Ovary (tissue), 9 donors: ENCODE results near the gene PPDPF. TPM values are rescaled to one million over a fixed set of nuclear protein-coding genes. Genes with fewer than 3 reads are reported as not detected.

Source experiments
- DNase-seq, 5 donors: peaks; one replicate each; pipeline ENCODE4 v3.0.0-alpha.2; 2019 to 2020
- H3K27ac ChIP-seq, 2 donors: fragments of 200-600 bp; one replicate each; pipeline versions ENCODE4 v1.5.1 to v1.8.0; 2019 to 2022
- H3K27me3 ChIP-seq: fragments of 200-600 bp; one replicate; pipeline ENCODE4 v1.8.0; 2022
- H3K36me3 ChIP-seq: fragments of 200-600 bp; sonication (generic); one replicate; pipeline ENCODE4 v1.5.1; 2019
- H3K4me1 ChIP-seq: one replicate; pipeline ENCODE4 v1.8.1; 2013; ENCODE audit warnings: mild to moderate bottlenecking, moderate library complexity; ENCODE audit not compliant: insufficient read depth
- H3K4me3 ChIP-seq: fragments of 200-600 bp; sonication (generic); one replicate; pipeline ENCODE4 v1.5.1; 2017
- H3K9me3 ChIP-seq, 2 donors: fragments of 200-600 bp in 1 of 2; sonication (generic) in 1 of 2; one replicate each; pipeline versions ENCODE4 v1.5.1 to v1.8.1; 2013 to 2019; ENCODE audit warnings: mild to moderate bottlenecking in 1 of 2, moderate library complexity in 1 of 2
- EP300 ChIP-seq: sonication (generic); formaldehyde crosslinking; IDR thresholded peaks from one replicate; pipeline ENCODE4 v1.6.1; 2017; ENCODE audit warnings: antibody characterized with exemption
- POLR2A ChIP-seq: fragments of 450-650 bp; IDR thresholded peaks from one replicate; pipeline ENCODE4 v1.6.1; 2017; ENCODE audit warnings: antibody characterized with exemption, mild to moderate bottlenecking, moderate library complexity
- WGBS, 3 donors: extraction: QIAGEN DNeasy Blood & Tissue Kit in 1 of 3; methylation state at CpG; one replicate each; pipeline versions ENCODE4 v1.1.5 to v1.1.7; 2013 to 2017; 5-methylcytosine and 5-hydroxymethylcytosine counted together
- intact Hi-C, 4 donors: fragments of 100-400 bp; cut with DNase I; formaldehyde crosslinking; loops; one replicate each; pipeline versions ENCODE4 v1.11.0 to v1.15.1; 2022 to 2023
- polyA plus RNA-seq, 2 donors: library from polyadenylated mRNA; stranded (reverse); fragments of 200-250 nt in 1 of 2; fragments of 350-450 nt in 1 of 2; fragmentation: Illumina TruSeq in 1 of 2; extraction: RNeasy Lipid Tissue Mini Kit (QIAGEN cat#74804) in 1 of 2; gene quantifications; one replicate each; pipeline ENCODE4 v1.2.3, GENCODE V29; 2013 to 2014
- total RNA-seq, 7 donors: library from RNA; depleted of rRNA in 2 of 7; stranded (reverse); fragments of >200 nt in 2 of 7; fragmentation: NEBNext Ultra II Directional in 3 of 7; extraction: Animal tissue kit (Norgen Biotek cat#: 25700) in 3 of 7; gene quantifications; one replicate each; pipeline versions ENCODE4 v1.1.0 to v1.2.4, GENCODE V29; 2016 to 2023
- TF ChIP-seq, protein P1 (sequence below), 3 donors: fragments of 450-650 bp in 2 of 3; fragments of 200-600 bp in 1 of 3; IDR thresholded peaks; one replicate each; pipeline versions ENCODE4 v1.5.1 to v1.8.0; 2016 to 2022; ENCODE audit warnings: antibody characterized with exemption in 3 of 3, mild to moderate bottlenecking in 1 of 3
- donor health status: DM: no; HTN: no; CAD: no; lungs with moderate emphysema.
- donor health status: DM: no; HTN: no; CAD: no.
- donor health status: Bipolar disorder and iron deficiency.
- donor health status: DM: yes; HTN: yes; CAD: no.
- donor health status: DM: no; HTN: no; CAD: no.
- donor health status: DM: yes; HTN: yes; CAD: no.

The PPDPF gene
- total and polyA plus RNA-seq, 9 donors, result 4.9 to 315 (median 201) TPM

DNA sequence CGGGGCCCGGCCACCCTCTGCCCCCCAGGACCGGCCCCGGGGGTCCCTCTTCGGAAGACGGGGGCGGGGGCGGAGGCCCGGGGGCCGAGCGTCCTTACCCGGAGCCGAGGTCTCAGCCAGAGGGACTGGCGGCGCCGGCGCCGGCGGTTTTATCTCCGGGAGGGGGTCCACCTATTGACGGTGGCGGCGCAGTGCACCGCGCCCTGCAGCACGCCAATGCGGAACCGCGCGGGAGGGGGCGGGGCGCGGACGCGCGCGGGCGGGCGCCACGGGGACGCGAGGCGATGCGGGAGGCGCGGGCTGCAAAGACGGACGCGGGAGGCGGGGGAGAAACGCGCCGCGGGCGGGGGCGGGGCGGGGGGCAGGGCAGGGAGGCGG lies 21.6 kb upstream of the PPDPF start, which contains the start of gene EEF1A2:
Gene EEF1A2 (minus strand): TSS at position 124 of the 378 bp plus-strand sequence. CDS start 1,320 bp downstream, outside the sequence.
- peak within 1 kb of the TSS; percentile 14 for H3K4me3 ChIP-seq
- peaks cover 4% of the 10 kb centered on the region for H3K4me1 ChIP-seq
- no peaks in the 10 kb centered on the region for H3K36me3 ChIP-seq
- H3K27me3 ChIP-seq, result no peaks in the 10 kb centered on the region
- DNase-seq, result peak in 1 of 5 donors; percentile 23
- TF ChIP-seq, protein P1, sequence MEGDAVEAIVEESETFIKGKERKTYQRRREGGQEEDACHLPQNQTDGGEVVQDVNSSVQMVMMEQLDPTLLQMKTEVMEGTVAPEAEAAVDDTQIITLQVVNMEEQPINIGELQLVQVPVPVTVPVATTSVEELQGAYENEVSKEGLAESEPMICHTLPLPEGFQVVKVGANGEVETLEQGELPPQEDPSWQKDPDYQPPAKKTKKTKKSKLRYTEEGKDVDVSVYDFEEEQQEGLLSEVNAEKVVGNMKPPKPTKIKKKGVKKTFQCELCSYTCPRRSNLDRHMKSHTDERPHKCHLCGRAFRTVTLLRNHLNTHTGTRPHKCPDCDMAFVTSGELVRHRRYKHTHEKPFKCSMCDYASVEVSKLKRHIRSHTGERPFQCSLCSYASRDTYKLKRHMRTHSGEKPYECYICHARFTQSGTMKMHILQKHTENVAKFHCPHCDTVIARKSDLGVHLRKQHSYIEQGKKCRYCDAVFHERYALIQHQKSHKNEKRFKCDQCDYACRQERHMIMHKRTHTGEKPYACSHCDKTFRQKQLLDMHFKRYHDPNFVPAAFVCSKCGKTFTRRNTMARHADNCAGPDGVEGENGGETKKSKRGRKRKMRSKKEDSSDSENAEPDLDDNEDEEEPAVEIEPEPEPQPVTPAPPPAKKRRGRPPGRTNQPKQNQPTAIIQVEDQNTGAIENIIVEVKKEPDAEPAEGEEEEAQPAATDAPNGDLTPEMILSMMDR (IDR thresholded peaks at IDR 0.05), result no peak
- H3K27ac ChIP-seq, result no peak within 1 kb of the TSS
- intact Hi-C loops, result no loop called here
- peaks cover 0 to 2% of the 10 kb centered on the region in 2 donors for H3K9me3 ChIP-seq
- 2 to 3% methylated on average over 47 to 58 of the region's 58 CpGs; no CpG with 5 or more reads in 1 of the 3 donors for WGBS, 3 donors

DNA sequence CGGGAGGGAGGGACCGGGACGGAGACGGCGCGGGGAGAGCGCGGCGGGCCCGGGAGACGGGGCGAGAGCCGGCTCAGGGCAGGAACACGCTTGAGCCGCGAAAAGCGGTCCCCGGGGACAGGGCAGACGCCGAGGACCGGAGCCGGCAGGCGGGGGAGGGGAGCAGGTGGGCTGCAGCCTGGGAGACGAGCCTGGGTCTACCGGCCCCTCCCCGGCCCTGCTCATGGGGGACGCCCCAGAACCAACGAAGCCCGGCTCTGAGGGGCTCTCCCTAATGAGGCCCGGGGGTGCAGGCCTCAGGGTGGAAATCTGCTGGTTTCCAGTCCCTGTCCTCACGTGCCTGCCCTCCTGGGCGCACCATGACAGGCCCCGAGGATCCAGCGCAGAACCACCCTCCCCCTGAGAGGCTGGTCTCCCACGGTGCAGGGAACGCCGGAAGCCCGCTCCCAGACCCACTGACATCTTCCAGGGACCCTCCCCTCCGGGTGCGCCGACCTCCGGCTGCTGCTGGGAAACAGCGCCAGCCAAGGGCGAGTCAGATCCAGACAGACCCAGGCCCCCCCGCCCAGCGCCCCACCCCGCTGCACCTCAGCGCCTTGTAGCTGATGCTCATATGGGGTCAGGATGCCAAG lies 21.1 kb upstream of the PPDPF start:
- H3K9me3 ChIP-seq, result peaks cover 0 to 6% of the 10 kb centered on the region in 2 donors
- H3K4me1 ChIP-seq, result peaks cover 4% of the 10 kb centered on the region
- peak overlapping the region; percentile 14 for H3K4me3 ChIP-seq
- no peaks in the 10 kb centered on the region for H3K36me3 ChIP-seq
- no peak for TF ChIP-seq POLR2A
- TF ChIP-seq EP300, result no peak
- TF ChIP-seq, protein P1 (IDR thresholded peaks at IDR 0.05), result no peak
- no peaks in the 10 kb centered on the region for H3K27me3 ChIP-seq
- intact Hi-C loops, result no loop called here
- DNase-seq, result peak in 1 of 5 donors; percentile 12
- no peak overlapping the region for H3K27ac ChIP-seq
- 2 to 4% (median 3%) methylated on average over 22 to 48 of the region's 48 CpGs for WGBS, 3 donors

DNA sequence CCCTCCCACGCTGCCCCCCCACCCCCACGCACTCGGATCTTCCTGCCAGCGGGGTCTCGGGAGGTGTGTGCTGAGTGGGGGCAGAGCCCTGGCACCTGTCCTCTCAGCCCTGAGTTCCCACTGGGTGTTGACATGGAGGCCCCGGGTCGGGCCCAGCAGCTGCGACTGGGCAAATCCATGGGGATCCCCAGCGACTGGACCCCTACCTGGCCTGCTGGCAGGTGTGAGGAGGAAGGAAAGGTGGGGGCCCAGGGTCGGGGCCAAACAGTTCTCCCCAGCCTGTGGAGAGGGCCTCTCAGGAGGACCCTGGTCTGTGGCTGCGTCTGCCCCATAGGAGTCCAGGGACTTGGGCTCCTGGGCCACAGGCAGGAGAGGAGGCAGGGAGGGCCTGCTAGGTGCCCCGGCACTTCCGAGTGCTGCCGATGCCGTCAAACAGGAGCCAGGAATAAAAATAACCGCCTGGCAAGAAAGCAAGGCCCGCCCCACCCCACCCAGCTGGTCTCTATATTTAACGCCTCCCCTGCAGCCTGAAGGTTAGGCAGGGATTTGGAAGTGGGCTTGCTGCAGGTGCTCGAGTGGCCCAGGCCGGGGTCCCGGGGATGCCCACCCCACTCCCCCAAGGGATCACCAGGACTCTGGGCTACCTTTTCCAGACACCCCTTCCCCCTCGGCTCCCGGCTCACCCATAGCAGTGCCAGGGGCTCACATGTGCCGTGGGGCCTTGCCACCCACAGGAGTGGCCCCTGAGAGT lies 20.2 kb upstream of the PPDPF start:
- peaks cover 4% of the 10 kb centered on the region for H3K4me1 ChIP-seq
- WGBS, 3 donors, result 66 to 77% (median 76%) methylated on average over 19 to 24 of the region's 24 CpGs
- peak in 1 of 5 donors; percentile 18 for DNase-seq

DNA sequence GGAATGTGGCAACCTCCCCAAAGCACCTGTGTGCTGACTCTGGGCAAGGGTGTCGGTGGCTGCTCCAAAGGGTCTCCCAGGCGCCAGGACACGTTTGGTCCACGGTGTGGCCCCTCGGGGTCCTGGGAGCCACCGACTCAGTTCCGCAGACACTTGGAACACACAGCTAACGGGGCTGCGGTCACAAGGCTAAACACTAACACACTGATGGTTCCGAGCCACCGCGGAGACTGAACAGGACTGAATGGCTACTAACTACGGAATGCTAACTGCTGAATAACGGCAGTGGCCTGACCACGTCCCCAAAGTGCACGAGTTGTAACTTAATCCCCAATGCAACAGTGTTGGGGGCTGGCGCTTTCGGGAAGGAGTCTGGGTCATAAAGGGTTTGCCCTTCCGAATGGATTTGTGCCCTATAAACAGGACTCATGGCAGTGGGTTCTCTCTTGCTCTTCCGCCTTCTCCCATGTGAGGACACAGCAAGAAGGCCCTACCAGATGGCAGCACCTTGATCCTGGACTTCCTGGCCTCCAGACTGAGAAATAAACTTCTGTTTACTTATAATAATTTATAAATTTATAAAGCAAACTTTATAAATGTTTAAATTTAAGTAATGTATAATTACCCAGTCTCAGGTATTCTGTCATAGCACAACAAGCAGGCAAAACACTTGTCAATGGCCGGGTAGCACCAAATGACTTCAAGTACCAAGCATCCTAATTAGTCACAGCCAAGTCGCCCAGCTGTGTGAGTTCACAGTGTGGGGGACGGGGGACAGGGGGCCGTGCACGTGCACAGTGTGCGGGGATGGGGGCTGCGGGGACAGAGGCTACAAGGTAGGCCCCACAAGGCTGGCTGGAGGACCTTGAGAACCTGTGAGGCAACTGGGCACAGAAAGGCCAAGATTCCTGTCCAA lies 19.4 kb upstream of the PPDPF start:
- 75 to 80% (median 78%) methylated on average over 27 of the region's 27 CpGs for WGBS, 3 donors
- TF ChIP-seq EP300 (no peak), POLR2A (no peak)
- TF ChIP-seq, protein P1 (IDR thresholded peaks at IDR 0.05), result no peak
- no peaks in the 10 kb centered on the region for H3K36me3 ChIP-seq
- H3K4me3 ChIP-seq, result no peak overlapping the region
- H3K9me3 ChIP-seq, result peaks cover 0 to 17% of the 10 kb centered on the region in 2 donors
- H3K4me1 ChIP-seq, result peaks cover 4% of the 10 kb centered on the region
- no peaks in the 10 kb centered on the region for H3K27me3 ChIP-seq
- DNase-seq, result peak in 1 of 5 donors; percentile 13
- intact Hi-C loops, result no loop called here
- no peak overlapping the region for H3K27ac ChIP-seq

More for the DNA sequence above, 20.2 kb upstream of the PPDPF start:
- Histone ChIP-seq H3K36me3 (no peaks in the 10 kb centered on the region), H3K4me3 (no peak overlapping the region), H3K9me3 (peaks cover 0 to 15% of the 10 kb centered on the region in 2 donors), H3K27ac (no peak overlapping the region), H3K27me3 (no peaks in the 10 kb centered on the region)
- no peak for TF ChIP-seq POLR2A
- intact Hi-C loops, result no loop called here
